HG03460 (cell line): ENCODE data around the gene SLC44A3.

Experiments used
- ATAC-seq: cut with Tn5 transposase; IDR thresholded peaks from one replicate; pipeline ENCODE4 v1.9.1; 2021; ENCODE audit not compliant: unreplicated experiment

The SLC44A3 gene

DNA sequence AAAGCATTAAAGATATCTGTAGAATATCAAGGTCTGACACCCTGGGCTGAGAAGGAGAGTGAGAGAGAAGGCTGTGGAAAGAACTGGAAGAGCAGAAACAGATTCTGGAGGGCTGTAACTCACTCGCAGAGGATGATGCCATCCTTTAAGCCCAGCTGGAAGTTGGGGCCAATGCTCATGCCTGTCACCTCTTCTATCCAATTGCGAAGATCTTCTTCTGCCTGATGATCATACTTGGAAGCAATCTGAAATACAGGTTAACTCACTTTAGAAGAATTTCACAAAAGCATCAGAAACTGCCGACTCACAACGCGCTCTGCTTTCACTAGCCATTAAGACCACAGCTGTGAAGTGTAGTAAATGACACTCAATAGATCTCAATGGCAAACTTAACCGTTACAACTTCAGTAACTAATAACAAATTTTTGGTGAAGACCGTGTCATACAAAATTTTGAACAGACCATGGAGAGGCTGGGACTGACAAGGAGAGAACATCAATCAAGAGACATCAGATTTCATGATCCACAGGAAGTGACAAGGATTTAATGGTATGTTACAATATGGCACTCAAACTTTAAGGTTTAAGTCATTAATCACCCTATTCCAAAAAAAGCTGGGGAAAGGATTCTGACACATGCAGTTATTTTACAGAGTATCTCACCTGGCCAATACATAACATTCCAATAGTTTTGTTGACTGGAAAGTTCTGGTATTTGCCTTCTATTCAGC is 83.3 kb downstream of the SLC44A3 start:
- no peak for ATAC-seq

DNA sequence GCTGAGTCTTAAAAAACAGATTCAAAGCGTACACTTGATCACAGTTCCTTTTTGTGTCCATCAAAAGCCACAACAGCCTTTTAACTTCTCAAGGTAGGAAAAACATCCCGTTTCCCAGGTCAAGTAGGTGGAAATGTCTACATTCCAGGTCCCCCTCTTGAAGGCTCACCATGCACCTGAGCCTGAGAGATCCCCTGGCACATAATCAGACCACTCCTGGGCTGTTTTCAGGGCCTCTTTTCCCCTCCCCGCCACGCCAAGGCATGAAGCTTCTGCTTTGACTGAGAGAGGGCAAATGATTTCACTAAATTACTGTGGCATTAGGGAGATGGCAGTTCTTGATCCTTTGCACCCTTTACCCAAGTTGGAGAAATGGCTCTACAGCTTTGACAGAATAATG is 85.0 kb downstream of the SLC44A3 start:
- no peak for ATAC-seq

DNA sequence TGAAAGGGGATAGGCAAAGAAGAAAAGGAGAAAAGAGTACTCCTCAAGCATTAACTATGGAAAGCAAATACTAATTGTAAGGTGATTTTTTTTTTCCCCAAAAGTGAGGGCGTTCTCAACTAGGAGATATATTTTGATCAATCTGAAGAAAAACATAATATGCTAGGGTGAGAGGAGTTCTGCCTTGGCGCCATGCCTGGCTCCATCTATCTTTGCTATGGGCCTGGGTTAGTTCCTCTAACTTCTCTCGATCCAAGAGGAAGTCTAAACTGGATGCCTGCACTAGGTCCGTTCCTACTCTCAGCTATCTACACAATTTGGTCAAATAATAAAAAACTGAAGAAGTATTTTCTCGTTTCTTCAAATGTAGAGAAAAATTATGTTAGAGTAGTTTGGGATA is 86.2 kb downstream of the SLC44A3 start:
- ATAC-seq: no peak

DNA sequence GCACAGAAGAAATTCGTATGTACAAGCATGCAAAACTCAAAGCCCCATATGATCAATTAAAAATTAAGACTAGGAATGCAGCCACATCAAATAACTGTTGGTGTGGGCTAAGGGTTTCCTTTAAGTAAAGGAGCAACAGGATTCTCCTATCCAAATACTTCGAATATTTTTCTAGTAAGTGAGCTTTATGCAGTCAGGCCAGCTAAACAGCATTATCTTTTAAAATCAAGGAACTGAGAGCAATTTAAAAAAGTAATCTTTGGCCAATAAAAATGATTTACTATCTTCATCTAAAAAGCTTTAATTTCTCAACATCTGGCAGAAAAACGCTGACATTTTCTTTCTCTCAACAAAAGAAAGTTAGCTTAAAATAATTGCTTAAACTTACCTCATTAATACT is 87.0 kb downstream of the SLC44A3 start:
- no peak for ATAC-seq

GRCh38 chr1:94908190-94908589 is 88.0 kb downstream of the SLC44A3 start:
- ATAC-seq: no peak

DNA sequence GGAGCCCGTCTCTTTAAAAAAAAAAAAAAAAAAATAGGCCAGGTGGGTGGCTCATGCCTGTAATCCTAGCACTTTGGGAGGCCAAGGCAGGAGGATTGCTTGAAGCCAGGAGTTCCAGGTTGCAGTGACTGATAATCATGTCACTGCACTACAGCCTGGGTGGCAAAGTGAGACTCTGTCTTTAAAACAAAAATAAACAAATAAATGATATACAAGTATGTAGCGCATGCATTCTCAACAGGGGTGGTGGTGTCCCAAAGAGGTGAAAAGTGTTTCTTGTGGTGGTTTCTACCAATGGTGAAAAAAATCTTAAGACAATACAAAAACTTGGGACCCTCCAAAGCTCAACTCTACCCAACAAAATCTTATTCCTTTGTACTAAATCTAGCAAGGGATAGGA is 88.8 kb downstream of the SLC44A3 start:
- ATAC-seq: no peak

DNA sequence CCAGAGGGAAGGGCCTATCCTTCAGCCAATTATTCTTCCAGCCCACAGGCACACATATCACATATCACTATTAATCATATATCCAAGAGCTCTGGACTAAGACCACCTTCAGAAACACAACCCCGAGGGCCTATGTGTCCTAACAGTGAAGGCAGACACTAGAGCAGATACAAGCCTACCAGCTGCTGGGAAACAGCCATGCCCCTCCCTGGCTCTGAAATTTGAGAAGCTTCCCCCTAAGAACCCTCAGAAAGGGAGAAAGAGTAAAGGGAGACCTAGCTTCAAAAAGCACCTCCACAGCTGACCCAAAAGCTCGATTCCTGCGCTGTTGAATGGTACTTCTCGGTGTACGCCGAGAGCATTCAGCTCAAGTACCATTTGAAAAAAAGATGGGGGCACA is 89.3 kb downstream of the SLC44A3 start:
- ATAC-seq: no peak

DNA sequence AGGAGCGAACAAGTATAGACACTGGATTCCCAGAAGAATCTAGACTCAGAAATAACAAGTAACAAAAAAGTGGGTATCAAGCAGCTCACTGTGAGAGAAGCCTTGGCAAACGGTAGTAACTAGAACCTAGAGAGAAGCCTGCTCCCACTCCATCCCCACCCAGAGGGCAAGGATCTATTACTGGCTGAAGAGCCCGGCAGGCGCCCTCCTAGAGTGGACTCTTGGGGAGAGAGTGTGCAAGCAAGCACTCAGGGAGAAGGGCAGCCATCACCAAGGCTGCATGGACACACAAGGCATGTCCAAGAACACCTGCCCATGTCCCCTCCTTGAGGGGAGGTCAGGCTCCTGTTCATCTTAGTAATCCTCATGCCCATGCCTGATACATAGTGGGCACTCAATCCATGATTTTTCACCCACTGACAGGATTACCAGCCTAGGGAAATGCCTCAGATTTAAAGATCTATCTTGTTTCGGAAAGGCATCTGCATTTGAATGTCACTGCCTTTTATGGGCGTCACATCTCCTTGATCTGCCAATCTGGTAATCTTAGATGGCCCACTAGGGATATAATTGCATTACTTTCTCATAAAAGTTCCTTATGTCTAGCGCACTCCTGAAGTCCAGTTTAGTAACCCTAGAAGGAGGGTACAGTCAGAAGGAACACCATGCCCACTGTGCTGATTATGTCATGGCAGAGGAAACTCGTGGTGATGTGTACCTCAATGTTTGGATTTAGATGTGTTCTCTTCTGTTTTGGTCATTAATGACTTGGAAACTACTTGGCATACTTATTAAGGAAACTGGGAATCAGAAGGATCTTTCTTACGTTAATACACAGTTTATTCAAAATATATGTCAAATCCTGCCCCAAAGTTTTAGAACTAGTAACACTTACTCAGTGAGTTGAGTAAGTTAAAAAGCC is 92.4 kb downstream of the SLC44A3 start:
- ATAC-seq: no peak

DNA sequence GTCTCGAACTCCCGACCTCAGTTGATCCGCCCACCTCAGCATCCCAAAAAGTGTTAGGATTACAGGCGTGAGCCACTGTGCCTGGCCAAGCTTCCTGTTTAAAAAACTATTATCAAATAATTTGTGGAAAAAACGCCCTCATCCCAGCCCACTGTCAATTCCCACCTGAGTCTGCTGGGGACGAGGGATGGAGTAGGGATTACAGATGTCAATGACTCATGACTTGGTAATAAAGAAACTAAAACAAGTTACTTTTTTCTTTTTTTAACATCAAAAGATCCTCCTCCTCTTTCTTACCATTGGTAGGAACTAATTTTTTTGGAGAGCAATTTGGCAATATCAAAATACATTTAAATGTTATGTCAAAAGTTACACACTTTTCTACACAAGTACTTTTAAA is 97.1 kb downstream of the SLC44A3 start:
- ATAC-seq: no peak

DNA sequence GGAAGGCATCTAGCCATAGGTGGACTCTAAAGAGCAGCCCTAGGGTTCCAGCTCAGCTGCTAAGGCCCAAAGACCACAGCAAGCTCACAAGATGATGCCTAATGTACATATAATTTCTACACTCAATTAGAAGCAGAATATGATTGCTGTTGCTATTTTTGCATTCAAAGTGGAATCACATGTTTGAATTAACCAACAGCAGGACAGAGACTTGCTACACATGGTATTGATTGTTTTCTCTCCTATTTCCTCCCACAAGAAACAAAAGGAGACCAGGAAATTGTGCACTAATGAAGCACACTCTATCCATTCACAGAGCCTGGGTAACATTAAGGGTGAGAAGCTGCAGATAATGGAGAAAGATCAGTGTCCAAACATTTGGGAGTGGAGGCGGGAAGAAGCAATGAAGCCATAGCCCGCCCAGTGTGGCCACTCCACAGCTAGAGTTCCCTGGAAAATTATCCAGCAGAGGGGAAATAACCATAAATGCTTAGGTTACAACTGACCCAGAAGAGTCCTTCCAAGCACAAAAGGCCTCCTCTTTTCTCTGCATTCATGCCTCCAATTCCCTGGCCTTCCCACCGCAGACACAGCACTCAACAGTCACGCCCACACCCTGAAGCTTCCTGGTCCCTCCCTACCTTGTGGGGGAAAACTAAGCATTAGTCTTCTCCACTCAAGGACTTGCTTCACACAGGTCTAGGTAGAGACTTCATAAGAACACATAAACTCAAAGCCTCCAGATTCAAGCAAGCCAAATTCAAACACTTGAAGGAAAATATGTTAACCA is 99.3 kb downstream of the SLC44A3 start:
- no peak for ATAC-seq

DNA sequence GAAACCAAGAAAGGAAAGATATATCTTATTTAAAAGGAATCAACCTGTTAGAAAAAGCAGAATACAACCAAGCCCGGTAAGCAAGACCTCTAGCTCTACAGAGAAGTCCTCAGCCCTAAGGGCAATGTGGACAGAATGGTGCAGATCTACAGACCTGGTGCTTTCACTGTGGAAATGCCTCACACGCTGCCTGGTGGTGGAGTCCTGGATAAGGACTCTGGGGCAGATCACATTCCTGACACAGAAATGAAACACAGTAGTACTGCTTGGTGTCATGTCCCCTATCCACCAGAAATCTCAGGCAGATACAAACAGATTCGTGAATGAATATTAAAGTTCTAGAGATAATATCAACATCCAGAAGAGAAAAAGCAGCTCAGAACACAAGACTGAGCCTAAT is 99.9 kb downstream of the SLC44A3 start:
- no peak for ATAC-seq

DNA sequence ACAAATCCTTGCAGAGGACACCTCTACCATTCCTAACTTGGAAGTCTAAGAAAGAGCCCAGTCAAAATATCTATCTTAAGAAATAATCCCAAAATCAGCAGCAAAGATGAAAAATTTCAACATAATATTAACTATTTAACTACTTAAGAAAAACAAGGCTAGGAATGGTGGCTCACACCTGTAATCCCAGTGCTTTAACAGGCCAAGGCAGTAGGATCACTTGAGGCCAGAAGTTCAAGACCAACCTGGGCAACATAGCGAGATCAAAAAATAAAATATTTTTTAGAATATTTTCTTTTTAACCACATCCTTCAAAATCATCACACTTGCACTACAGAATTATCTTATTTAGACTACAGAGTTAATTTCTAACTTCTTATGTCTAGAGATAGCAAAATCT is 101.8 kb downstream of the SLC44A3 start:
- ATAC-seq: no peak

- no peak for ATAC-seq
These were observed 102.7 kb downstream of the SLC44A3 start for GRCh38 chr1:94922761-94923331.

GRCh38 chr1:94925004-94925403 is 104.8 kb downstream of the SLC44A3 start:
- ATAC-seq: no peak

DNA sequence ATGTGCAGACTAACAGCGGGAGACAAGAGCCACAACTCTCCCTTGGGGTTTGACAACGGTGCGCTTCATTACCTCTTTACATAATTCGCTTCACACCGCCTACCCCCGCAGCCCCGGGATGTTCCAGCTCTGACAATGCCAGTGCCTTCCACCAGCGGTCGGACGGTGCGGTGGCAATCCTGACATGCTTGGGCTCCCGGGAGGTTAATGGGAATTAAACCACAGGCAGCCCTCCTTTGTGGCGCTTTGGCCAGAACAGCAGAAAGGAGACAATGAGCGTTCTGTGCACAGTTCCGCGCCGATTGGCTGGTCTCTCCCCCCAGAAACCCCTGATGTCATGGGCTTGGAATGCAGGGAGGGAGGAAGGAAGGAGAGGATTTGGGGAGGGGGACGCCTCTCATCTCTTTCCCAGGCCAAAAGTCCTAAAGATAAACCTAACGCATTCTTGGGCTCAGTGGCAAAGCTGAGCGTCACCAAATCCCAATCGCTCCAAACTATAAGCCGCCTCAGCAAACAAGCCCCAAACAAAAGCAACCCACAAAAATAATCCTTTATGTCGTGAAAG is 105.5 kb downstream of the SLC44A3 start:
- peak; percentile 35 for ATAC-seq

- ATAC-seq: peak; percentile 22
These were observed 106.2 kb downstream of the SLC44A3 start for GRCh38 chr1:94926126-94926914.

- peak; percentile 72 for ATAC-seq
These were observed 106.8 kb downstream of the SLC44A3 start, which contains the start of gene CNN3 for GRCh38 chr1:94926915-94927404. CNN3 (minus strand) TSS chr1:94927110; CDS start chr1:94926894, 216 bp downstream.

DNA sequence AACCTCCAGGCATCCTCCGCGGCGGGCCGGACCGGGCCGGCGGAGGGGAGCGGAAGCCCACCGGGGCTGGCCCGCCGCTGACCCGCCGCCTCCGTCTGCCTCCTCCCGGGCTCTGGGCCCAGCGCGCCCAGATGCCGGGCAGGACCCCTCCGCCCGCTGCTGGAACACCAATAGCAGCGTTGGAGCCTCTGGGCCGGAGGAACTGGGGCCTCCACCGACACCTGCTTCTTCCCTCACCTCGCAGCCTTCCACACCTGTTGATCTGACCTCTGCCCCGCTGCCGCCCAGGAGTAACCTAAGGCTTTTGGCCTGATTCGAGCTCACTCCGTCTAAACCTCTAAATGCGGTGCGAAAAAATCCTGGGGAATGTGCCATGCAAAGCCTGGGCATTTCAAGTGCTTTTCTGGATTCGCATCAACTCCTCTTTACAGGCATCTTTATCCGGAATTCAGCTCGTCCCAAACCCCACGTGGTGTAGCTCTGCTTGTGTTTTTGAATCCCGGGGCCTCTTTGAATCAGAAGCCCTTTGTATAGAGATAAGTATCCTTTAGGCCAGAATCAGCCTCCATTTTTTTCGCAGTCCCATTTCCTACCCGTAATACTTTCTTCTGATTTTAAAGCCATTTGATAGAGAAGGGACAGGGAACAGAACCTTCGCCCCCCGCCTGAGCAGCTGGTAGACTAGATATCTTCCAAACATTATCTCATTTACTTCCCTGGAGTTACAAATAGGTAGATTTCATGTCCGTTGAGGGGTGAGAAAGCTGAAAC is 107.4 kb downstream of the SLC44A3 start:
- peak; percentile 28 for ATAC-seq
